ENCODE measurements around the gene MRPS24. TPM values are rescaled to one million over a fixed set of nuclear protein-coding genes. Genes with fewer than 3 reads are reported as not detected.
"Not testable (repeated sequence)": the region's sequence is repeated elsewhere in the genome, so short reads cannot be mapped to it uniquely, and the experiment has no call there.

Gene MRPS24
- total RNA-seq, 1 experiment from 2014 or later = 181 TPM

DNA sequence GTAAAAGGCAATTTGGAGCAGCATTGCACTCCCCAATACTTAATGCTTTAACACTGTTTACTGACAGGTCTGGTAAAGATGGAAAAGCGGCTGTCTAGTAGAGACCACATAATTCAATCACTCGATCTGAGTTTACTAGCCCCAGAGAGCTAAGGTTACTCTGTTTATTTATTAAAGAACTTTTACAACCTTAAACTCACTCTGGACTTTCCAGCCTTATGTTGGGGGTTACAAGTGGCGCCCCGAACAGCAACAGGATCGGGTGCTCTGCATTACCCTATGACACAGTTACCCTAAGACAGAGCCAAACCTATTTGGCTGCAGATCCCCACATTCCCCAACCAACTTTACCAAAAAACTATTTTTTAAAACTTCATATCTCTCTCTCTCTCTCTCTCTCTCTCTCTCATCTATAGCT is 43.9 kb downstream of the MRPS24 start:
- TF ChIP-seq, protein P1, sequence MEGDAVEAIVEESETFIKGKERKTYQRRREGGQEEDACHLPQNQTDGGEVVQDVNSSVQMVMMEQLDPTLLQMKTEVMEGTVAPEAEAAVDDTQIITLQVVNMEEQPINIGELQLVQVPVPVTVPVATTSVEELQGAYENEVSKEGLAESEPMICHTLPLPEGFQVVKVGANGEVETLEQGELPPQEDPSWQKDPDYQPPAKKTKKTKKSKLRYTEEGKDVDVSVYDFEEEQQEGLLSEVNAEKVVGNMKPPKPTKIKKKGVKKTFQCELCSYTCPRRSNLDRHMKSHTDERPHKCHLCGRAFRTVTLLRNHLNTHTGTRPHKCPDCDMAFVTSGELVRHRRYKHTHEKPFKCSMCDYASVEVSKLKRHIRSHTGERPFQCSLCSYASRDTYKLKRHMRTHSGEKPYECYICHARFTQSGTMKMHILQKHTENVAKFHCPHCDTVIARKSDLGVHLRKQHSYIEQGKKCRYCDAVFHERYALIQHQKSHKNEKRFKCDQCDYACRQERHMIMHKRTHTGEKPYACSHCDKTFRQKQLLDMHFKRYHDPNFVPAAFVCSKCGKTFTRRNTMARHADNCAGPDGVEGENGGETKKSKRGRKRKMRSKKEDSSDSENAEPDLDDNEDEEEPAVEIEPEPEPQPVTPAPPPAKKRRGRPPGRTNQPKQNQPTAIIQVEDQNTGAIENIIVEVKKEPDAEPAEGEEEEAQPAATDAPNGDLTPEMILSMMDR (conservative IDR thresholded peaks at IDR 0.05; ENCODE audit: low read depth, low read length) = no peak
- no peak for TF ChIP-seq EZH2 (IDR thresholded peaks at IDR 0.05; ENCODE audit: borderline replicate concordance, low read depth, low read length, poor library complexity, severe bottlenecking)
- POLR2A ChIA-PET (ENCODE audit: low non-redundant PET) = no interaction called here
- Histone ChIP-seq H3K4me3 (ENCODE audit: low read depth, low read length, poor library complexity, severe bottlenecking) (no peak overlapping the region), H3K4me1 (ENCODE audit: insufficient read depth, low read length, poor library complexity, severe bottlenecking) (no peaks in the 10 kb centered on the region), H3K36me3 (ENCODE audit: insufficient read depth, low read length, poor library complexity, severe bottlenecking) (no peaks in the 10 kb centered on the region), H3K27me3 (replicated peaks; ENCODE audit: insufficient read depth, low read depth, low read length, poor library complexity) (no peaks in the 10 kb centered on the region), H3K27ac (ENCODE audit: low read depth, low read length, poor library complexity, severe bottlenecking) (no peak overlapping the region), H3K9me3 (ENCODE audit: low read depth, low read length, poor library complexity, severe bottlenecking) (no peaks in the 10 kb centered on the region)
- intact Hi-C loops (cut with micrococcal nuclease; ENCODE audit: unreplicated experiment) = no loop called here
- BruUV-seq (replicated peaks) = no TSS peak
- CTCF ChIA-PET = no interaction called here
- DNase-seq (ENCODE audit: low spot score) = no peak

- ChIA-PET POLR2A (ENCODE audit: low non-redundant PET) (no interaction called here), CTCF (no interaction called here)
- no peak overlapping the region for H3K4me3 ChIP-seq (ENCODE audit: low read depth, low read length, poor library complexity, severe bottlenecking)
- no peaks in the 10 kb centered on the region for H3K27me3 ChIP-seq (replicated peaks; ENCODE audit: insufficient read depth, low read depth, low read length, poor library complexity)
- H3K4me1 ChIP-seq (ENCODE audit: insufficient read depth, low read length, poor library complexity, severe bottlenecking) = no peaks in the 10 kb centered on the region
- TF ChIP-seq EZH2 (IDR thresholded peaks at IDR 0.05; ENCODE audit: borderline replicate concordance, low read depth, low read length, poor library complexity, severe bottlenecking) = no peak
- TF ChIP-seq, protein P1 (conservative IDR thresholded peaks at IDR 0.05; ENCODE audit: low read depth, low read length) = no peak
- no TSS peak for BruUV-seq (replicated peaks)
- H3K27ac ChIP-seq (ENCODE audit: low read depth, low read length, poor library complexity, severe bottlenecking) = no peak overlapping the region
- DNase-seq (ENCODE audit: low spot score) = no peak
- no peaks in the 10 kb centered on the region for H3K36me3 ChIP-seq (ENCODE audit: insufficient read depth, low read length, poor library complexity, severe bottlenecking)
- no peaks in the 10 kb centered on the region for H3K9me3 ChIP-seq (ENCODE audit: low read depth, low read length, poor library complexity, severe bottlenecking)
- intact Hi-C loops (cut with micrococcal nuclease; ENCODE audit: unreplicated experiment) = no loop called here
Measured at GRCh38 chr7:43824963-43825362, 44.4 kb downstream of the MRPS24 start.

DNA sequence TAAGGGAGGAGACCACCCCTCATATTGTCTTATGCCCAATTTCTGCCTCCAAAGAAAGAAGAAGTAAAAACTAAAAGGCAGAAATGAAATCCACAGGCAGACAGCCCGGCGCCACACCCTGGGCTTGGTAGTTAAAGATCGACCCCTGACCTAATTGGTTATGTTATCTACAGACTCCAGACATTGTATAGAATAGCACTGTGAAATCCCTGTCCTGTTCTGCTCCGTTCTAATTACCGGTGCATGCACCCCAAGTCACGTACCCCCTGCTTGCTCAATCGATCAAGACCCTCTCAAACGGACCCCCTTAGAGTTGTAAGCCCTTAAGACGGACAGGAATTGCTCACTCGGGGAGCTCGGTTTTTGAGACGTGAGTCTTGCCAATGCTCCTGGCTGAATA is 44.8 kb downstream of the MRPS24 start:
- H3K36me3 ChIP-seq (ENCODE audit: insufficient read depth, low read length, poor library complexity, severe bottlenecking) = not testable (repeated sequence)

GRCh38 chr7:43823941-43824340 is 45.4 kb downstream of the MRPS24 start:
- ChIA-PET CTCF (no interaction called here), POLR2A (ENCODE audit: low non-redundant PET) (no interaction called here)
- TF ChIP-seq EZH2 (IDR thresholded peaks at IDR 0.05; ENCODE audit: borderline replicate concordance, low read depth, low read length, poor library complexity, severe bottlenecking) = no peak
- TF ChIP-seq, protein P1 (conservative IDR thresholded peaks at IDR 0.05; ENCODE audit: low read depth, low read length) = no peak
- intact Hi-C loops (cut with micrococcal nuclease; ENCODE audit: unreplicated experiment) = no loop called here
- DNase-seq (ENCODE audit: low spot score) = no peak
- BruUV-seq (replicated peaks) = no TSS peak
- H3K27me3 ChIP-seq (replicated peaks; ENCODE audit: insufficient read depth, low read depth, low read length, poor library complexity) = no peaks in the 10 kb centered on the region
- no peak overlapping the region for H3K27ac ChIP-seq (ENCODE audit: low read depth, low read length, poor library complexity, severe bottlenecking)
- no peaks in the 10 kb centered on the region for H3K9me3 ChIP-seq (ENCODE audit: low read depth, low read length, poor library complexity, severe bottlenecking)
- no peaks in the 10 kb centered on the region for H3K36me3 ChIP-seq (ENCODE audit: insufficient read depth, low read length, poor library complexity, severe bottlenecking)
- no peaks in the 10 kb centered on the region for H3K4me1 ChIP-seq (ENCODE audit: insufficient read depth, low read length, poor library complexity, severe bottlenecking)
- H3K4me3 ChIP-seq (ENCODE audit: low read depth, low read length, poor library complexity, severe bottlenecking) = no peak overlapping the region

More for the DNA sequence above, 44.8 kb downstream of the MRPS24 start:
- CTCF ChIA-PET; H3K4me3 ChIP-seq (ENCODE audit: low read depth, low read length, poor library complexity, severe bottlenecking); H3K9me3 ChIP-seq (ENCODE audit: low read depth, low read length, poor library complexity, severe bottlenecking); intact Hi-C loops (cut with micrococcal nuclease; ENCODE audit: unreplicated experiment); POLR2A ChIA-PET (ENCODE audit: low non-redundant PET); BruUV-seq (replicated peaks); H3K27ac ChIP-seq (ENCODE audit: low read depth, low read length, poor library complexity, severe bottlenecking); H3K4me1 ChIP-seq (ENCODE audit: insufficient read depth, low read length, poor library complexity, severe bottlenecking); DNase-seq (ENCODE audit: low spot score); H3K27me3 ChIP-seq (replicated peaks; ENCODE audit: insufficient read depth, low read depth, low read length, poor library complexity): not testable (repeated sequence)

DNA sequence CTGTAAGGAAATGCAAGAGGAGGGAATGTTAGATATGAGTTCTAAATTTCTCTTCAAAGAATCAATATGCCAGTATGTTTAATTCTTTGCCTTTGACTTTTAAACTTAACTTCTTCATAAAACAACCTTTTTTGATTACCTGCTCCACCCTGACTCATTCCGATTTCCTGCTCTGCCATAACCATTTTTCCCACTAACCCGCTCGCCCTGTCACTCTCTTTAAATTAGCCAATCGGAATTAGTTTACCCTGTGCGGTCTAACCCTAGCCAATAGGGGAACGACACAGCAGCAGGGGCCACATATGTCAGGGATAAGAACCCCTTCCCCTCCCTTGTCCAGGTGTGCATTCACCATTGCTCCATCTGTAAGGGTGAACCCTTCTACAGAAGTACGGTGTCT is 45.9 kb downstream of the MRPS24 start:
- intact Hi-C loops (cut with micrococcal nuclease; ENCODE audit: unreplicated experiment); POLR2A ChIA-PET (ENCODE audit: low non-redundant PET); H3K4me3 ChIP-seq (ENCODE audit: low read depth, low read length, poor library complexity, severe bottlenecking); H3K27me3 ChIP-seq (replicated peaks; ENCODE audit: insufficient read depth, low read depth, low read length, poor library complexity); H3K9me3 ChIP-seq (ENCODE audit: low read depth, low read length, poor library complexity, severe bottlenecking); BruUV-seq (replicated peaks); CTCF ChIA-PET; H3K4me1 ChIP-seq (ENCODE audit: insufficient read depth, low read length, poor library complexity, severe bottlenecking); H3K36me3 ChIP-seq (ENCODE audit: insufficient read depth, low read length, poor library complexity, severe bottlenecking); DNase-seq (ENCODE audit: low spot score); H3K27ac ChIP-seq (ENCODE audit: low read depth, low read length, poor library complexity, severe bottlenecking): not testable (repeated sequence)

All from A673 (cell line).